ENCODE measurements around the gene PHACTR3. TPM values are rescaled to one million over a fixed set of nuclear protein-coding genes. Genes with fewer than 3 reads are reported as not detected.
"Not testable (repeated sequence)": the region's sequence is repeated elsewhere in the genome, so short reads cannot be mapped to it uniquely, and the experiment has no call there.

The PHACTR3 gene
- polyA plus RNA-seq, 1 donor, result 5.0 TPM

- DNase-seq, result no peak
These were observed 283.7 kb downstream of the PHACTR3 start for GRCh38 chr20:59888050-59888449.

- not testable (repeated sequence) for DNase-seq
These were observed 285.7 kb downstream of the PHACTR3 start for GRCh38 chr20:59890035-59890434.

- no peak for DNase-seq
These were observed 287.2 kb downstream of the PHACTR3 start for GRCh38 chr20:59891581-59891980.

- no peak for DNase-seq
These were observed 291.6 kb downstream of the PHACTR3 start for GRCh38 chr20:59895908-59896307.
